Measurements from ENCODE around the gene ZMYM1. TPM values are rescaled to one million over a fixed set of nuclear protein-coding genes. Genes with fewer than 3 reads are reported as not detected.
A peak's percentile ranks its signal among the peaks of the same experiment; 100 is the strongest.

Gene ZMYM1
- total RNA-seq, 1 donor from 2014 or later: 29.1 TPM

DNA sequence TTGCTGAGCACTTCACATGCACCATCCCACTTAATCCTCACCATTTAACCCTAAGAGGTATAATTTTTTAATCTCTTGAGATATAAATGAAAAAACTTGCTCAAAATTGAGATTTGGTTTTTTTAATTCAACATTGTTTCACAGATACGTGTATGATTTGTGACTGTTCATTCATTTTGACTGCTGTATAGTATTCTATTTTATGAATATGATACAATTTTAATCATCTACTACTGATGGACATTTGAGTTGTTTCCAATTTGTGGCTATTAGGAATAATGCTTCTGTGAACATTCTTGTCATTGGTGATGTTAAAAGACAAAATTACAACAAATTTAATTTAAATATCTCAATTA, 46.8 kb upstream of the ZMYM1 start:
- peak overlapping the region; percentile 71 for H3K4me3 Mint-ChIP-seq (ENCODE audit: unreplicated experiment)
- no peak for DNase-seq (ENCODE audit: low spot score)
- peaks cover 4% of the 10 kb centered on the region for H3K36me3 Mint-ChIP-seq (ENCODE audit: low read depth, unreplicated experiment)
- TF ChIP-seq, protein P1, sequence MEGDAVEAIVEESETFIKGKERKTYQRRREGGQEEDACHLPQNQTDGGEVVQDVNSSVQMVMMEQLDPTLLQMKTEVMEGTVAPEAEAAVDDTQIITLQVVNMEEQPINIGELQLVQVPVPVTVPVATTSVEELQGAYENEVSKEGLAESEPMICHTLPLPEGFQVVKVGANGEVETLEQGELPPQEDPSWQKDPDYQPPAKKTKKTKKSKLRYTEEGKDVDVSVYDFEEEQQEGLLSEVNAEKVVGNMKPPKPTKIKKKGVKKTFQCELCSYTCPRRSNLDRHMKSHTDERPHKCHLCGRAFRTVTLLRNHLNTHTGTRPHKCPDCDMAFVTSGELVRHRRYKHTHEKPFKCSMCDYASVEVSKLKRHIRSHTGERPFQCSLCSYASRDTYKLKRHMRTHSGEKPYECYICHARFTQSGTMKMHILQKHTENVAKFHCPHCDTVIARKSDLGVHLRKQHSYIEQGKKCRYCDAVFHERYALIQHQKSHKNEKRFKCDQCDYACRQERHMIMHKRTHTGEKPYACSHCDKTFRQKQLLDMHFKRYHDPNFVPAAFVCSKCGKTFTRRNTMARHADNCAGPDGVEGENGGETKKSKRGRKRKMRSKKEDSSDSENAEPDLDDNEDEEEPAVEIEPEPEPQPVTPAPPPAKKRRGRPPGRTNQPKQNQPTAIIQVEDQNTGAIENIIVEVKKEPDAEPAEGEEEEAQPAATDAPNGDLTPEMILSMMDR (IDR thresholded peaks at IDR 0.05; ENCODE audit: unreplicated experiment): no peak
- no peaks in the 10 kb centered on the region for H3K9me3 Mint-ChIP-seq (ENCODE audit: unreplicated experiment)
- H3K4me1 Mint-ChIP-seq (ENCODE audit: unreplicated experiment): peaks cover 11% of the 10 kb centered on the region
- H3K27ac Mint-ChIP-seq (ENCODE audit: unreplicated experiment): no peak overlapping the region
- peaks cover 5% of the 10 kb centered on the region for H3K27me3 Mint-ChIP-seq (ENCODE audit: unreplicated experiment)

DNA sequence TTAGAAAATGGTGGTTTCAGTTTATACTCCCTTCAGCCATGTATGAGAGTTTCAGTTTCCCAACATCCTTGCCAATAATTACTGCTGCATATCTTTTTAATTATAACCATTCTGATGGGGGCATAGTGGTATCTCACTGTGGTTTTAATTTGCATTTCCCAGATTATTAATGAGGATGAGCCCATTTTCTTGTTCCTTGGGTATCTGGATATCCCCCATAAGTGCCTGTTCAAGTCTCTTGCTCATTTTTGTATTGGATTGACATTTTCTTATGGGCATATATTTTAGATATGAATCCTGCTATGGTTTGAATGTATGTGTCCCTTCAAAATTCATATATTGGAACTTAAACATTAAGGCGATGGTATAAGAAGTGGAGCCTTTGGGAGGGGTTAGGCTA, 45.8 kb upstream of the ZMYM1 start:
- no peaks in the 10 kb centered on the region for H3K9me3 Mint-ChIP-seq (ENCODE audit: unreplicated experiment)
- peaks cover 11% of the 10 kb centered on the region for H3K4me1 Mint-ChIP-seq (ENCODE audit: unreplicated experiment)
- no peak for DNase-seq (ENCODE audit: low spot score)
- no peak overlapping the region for H3K4me3 Mint-ChIP-seq (ENCODE audit: unreplicated experiment)
- no peak overlapping the region for H3K27ac Mint-ChIP-seq (ENCODE audit: unreplicated experiment)
- H3K36me3 Mint-ChIP-seq (ENCODE audit: low read depth, unreplicated experiment): no peaks in the 10 kb centered on the region
- TF ChIP-seq, protein P1 (IDR thresholded peaks at IDR 0.05; ENCODE audit: unreplicated experiment): no peak
- peaks cover 5% of the 10 kb centered on the region for H3K27me3 Mint-ChIP-seq (ENCODE audit: unreplicated experiment)

DNA sequence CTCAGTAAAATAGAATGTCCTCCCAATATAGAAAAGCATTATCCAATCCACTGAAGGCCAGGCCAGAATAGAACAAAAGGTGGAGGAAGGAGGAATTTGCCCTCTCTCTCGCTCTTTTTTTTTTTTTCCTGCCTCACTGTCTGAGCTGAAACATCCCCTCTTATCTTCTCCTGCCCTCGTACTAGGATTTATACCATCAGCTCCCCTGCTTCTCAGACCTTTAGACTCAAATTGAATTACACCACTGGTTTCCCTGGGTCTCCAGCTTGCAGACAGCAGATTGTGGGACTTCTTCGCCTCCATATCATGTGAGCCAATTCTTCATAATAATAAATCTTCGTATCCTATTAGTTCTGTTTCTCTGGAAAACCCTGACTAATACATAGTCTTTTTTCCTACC, 42.6 kb upstream of the ZMYM1 start:
- TF ChIP-seq, protein P1 (IDR thresholded peaks at IDR 0.05; ENCODE audit: unreplicated experiment): no peak

DNA sequence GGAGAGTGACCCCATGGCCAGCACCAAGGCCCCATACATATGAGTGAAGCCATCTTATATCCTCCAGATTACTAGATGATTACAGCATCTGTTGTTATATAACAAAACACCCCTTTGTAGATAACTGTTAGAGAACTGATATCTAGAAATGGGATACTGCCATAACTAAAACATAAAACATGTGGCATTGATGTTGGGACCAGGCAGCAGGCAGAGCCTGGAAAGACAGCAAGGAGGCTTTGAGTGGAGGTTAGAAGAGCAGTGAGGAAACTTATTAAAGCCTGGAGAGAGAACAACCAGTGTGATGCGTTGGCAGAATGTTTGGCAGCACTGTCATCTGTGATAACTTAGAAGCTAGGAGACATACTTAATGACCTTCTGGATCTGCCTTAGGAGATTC, 42.0 kb upstream of the ZMYM1 start:
- no peaks in the 10 kb centered on the region for H3K36me3 Mint-ChIP-seq (ENCODE audit: low read depth, unreplicated experiment)
- no peak overlapping the region for H3K27ac Mint-ChIP-seq (ENCODE audit: unreplicated experiment)

More for the DNA sequence above, 42.6 kb upstream of the ZMYM1 start:
- H3K36me3 Mint-ChIP-seq (ENCODE audit: low read depth, unreplicated experiment): no peaks in the 10 kb centered on the region
- H3K4me1 Mint-ChIP-seq (ENCODE audit: unreplicated experiment): peaks cover 2% of the 10 kb centered on the region
- DNase-seq (ENCODE audit: low spot score): no peak
- no peak overlapping the region for H3K27ac Mint-ChIP-seq (ENCODE audit: unreplicated experiment)
- no peak overlapping the region for H3K4me3 Mint-ChIP-seq (ENCODE audit: unreplicated experiment)
- H3K9me3 Mint-ChIP-seq (ENCODE audit: unreplicated experiment): no peaks in the 10 kb centered on the region
- H3K27me3 Mint-ChIP-seq (ENCODE audit: unreplicated experiment): peaks cover 1% of the 10 kb centered on the region

DNA sequence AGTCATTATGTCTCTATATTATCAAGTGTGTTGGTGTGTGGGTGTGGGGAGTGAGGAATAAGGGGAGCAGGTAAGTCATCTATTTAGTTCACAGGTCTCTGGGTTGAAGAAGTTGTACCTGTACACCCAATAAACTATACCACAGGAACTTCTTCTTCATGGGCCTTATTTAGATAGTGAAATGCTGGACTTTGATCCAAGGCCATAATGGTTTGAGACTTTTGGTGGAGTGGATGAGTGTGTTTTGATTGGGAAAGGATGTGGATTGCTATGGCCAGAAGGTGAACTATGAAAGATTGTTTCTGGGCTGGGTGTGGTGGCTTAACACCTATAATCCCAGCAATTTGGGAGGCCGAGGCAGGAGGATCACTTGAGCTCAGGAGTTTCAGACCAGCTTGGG, 40.5 kb upstream of the ZMYM1 start:
- Mint-ChIP-seq H3K27ac (ENCODE audit: unreplicated experiment) (no peak overlapping the region), H3K36me3 (ENCODE audit: low read depth, unreplicated experiment) (no peaks in the 10 kb centered on the region), H3K27me3 (ENCODE audit: unreplicated experiment) (peaks cover 1% of the 10 kb centered on the region), H3K4me1 (ENCODE audit: unreplicated experiment) (no peaks in the 10 kb centered on the region), H3K4me3 (ENCODE audit: unreplicated experiment) (no peak overlapping the region), H3K9me3 (ENCODE audit: unreplicated experiment) (no peaks in the 10 kb centered on the region)
- no peak for DNase-seq (ENCODE audit: low spot score)
- TF ChIP-seq, protein P1 (IDR thresholded peaks at IDR 0.05; ENCODE audit: unreplicated experiment): no peak

More for the DNA sequence above, 42.0 kb upstream of the ZMYM1 start:
- DNase-seq (ENCODE audit: low spot score): no peak
- H3K9me3 Mint-ChIP-seq (ENCODE audit: unreplicated experiment): no peaks in the 10 kb centered on the region
- TF ChIP-seq, protein P1 (IDR thresholded peaks at IDR 0.05; ENCODE audit: unreplicated experiment): no peak
- no peak overlapping the region for H3K4me3 Mint-ChIP-seq (ENCODE audit: unreplicated experiment)
- H3K27me3 Mint-ChIP-seq (ENCODE audit: unreplicated experiment): peaks cover 1% of the 10 kb centered on the region
- no peaks in the 10 kb centered on the region for H3K4me1 Mint-ChIP-seq (ENCODE audit: unreplicated experiment)

All from endothelial cell (in vitro differentiated cells).